ENCODE data around the gene LMBR1.
"Not testable (repeated sequence)": the region's sequence is repeated elsewhere in the genome, so short reads cannot be mapped to it uniquely, and the experiment has no call there.

The LMBR1 gene

DNA sequence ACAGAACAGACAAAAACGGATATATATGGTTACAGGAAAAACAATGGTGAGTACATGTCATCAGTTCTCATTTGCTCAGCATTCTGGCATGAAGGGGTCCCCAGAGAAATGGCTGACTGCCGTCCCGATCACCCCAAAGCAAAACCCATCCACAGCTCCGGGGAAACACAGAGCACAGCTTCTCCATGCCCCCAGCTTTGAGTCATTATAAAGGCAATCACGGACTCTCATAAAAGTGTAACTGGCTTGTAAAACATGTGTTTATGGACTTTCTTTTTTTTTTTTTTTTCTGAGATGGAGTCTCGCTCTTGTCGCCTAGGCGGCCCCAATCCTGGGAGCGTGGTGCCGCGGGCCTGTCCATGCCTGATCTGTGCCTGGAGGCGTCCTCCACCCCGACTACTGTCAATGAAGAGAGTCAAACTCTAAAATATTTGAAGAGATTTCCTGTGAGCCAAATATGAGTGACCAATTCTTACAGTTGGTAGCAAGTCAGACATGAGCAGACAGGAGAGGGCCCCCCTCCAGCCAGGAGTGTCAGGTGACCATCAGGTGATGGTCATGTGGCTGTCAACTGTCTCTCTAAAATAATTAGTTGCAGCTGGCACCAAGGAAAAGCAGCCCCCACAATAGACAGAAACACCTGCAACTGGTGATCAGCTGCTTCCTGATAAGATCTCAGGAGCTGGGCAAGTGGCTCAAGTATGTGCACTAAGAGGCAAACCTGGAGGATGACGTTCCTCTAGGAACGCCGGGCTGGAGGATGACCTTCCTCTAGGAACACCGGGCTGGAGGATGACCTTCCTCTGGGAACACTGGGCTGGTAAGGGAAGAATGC lies 34.8 kb upstream of the LMBR1 start:
- H3K36me3 ChIP-seq (ENCODE audit: control insufficient read depth, insufficient read depth, low read length) = no peaks in the 10 kb centered on the region
- no peak overlapping the region for H3K4me3 ChIP-seq (ENCODE audit: low read length)
- no CpG with 5 or more reads among the region's 17 CpGs for WGBS (ENCODE audit: insufficient coverage, insufficient read length)
- H3K4me1 ChIP-seq (ENCODE audit: control insufficient read depth, insufficient read depth, low read length) = no peaks in the 10 kb centered on the region
- no peak for DNase-seq (ENCODE audit: low read depth, low spot score)
- no peaks in the 10 kb centered on the region for H3K9me3 ChIP-seq (ENCODE audit: control insufficient read depth, insufficient read depth, low read length)
- H3K27me3 ChIP-seq (ENCODE audit: control insufficient read depth, insufficient read depth, low read length) = no peaks in the 10 kb centered on the region
- H3K27ac ChIP-seq (ENCODE audit: low read length) = no peak overlapping the region

DNA sequence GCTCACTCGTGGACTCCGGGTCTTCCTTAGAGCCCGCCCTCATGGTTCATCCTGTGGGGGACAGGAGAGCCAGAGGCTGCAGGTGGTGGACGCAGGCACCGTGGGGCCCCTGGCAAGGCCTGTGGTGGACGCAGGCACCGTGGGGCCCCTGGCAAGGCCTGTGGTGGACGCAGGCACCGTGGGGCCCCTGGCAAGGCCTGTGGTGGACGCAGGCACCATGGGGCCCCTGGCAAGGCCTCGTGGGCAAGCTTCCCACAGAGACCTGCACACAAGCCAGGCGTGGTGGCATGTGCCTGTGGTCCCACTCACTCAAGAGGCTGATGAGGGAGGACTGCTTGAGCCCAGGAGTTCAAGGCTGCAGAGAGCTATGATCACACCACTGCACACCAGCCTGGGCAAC lies 32.8 kb upstream of the LMBR1 start:
- not testable (repeated sequence) for H3K9me3 ChIP-seq (ENCODE audit: control insufficient read depth, insufficient read depth, low read length); H3K4me1 ChIP-seq (ENCODE audit: control insufficient read depth, insufficient read depth, low read length); DNase-seq (ENCODE audit: low read depth, low spot score); H3K27ac ChIP-seq (ENCODE audit: low read length); H3K27me3 ChIP-seq (ENCODE audit: control insufficient read depth, insufficient read depth, low read length); H3K4me3 ChIP-seq (ENCODE audit: low read length); H3K36me3 ChIP-seq (ENCODE audit: control insufficient read depth, insufficient read depth, low read length)
- no CpG with 5 or more reads among the region's 12 CpGs for WGBS (ENCODE audit: insufficient coverage, insufficient read length)

DNA sequence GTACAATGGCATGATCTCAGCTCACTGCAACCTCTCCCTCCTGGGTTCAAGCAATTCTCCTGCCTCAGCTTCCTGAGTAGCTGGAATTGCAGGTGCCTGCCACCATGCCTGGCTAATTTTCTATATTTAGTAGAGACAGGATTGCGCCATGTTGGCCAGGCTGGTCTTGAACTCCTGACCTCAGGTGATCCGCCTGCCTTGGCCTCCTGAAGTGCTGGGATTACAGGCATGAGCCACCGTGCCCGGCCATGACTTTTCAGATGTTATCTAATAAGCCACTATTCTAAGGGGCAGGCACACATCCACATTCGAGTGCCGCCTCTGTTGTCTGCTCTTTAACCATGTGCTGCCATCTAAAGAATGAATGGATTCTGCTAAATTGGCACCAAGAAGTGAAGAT lies 29.3 kb upstream of the LMBR1 start:
- H3K9me3 ChIP-seq (ENCODE audit: control insufficient read depth, insufficient read depth, low read length); H3K36me3 ChIP-seq (ENCODE audit: control insufficient read depth, insufficient read depth, low read length); H3K4me3 ChIP-seq (ENCODE audit: low read length); DNase-seq (ENCODE audit: low read depth, low spot score); H3K27me3 ChIP-seq (ENCODE audit: control insufficient read depth, insufficient read depth, low read length); H3K27ac ChIP-seq (ENCODE audit: low read length); H3K4me1 ChIP-seq (ENCODE audit: control insufficient read depth, insufficient read depth, low read length): not testable (repeated sequence)
- WGBS (ENCODE audit: insufficient coverage, insufficient read length) = no CpG with 5 or more reads among the region's 6 CpGs

DNA sequence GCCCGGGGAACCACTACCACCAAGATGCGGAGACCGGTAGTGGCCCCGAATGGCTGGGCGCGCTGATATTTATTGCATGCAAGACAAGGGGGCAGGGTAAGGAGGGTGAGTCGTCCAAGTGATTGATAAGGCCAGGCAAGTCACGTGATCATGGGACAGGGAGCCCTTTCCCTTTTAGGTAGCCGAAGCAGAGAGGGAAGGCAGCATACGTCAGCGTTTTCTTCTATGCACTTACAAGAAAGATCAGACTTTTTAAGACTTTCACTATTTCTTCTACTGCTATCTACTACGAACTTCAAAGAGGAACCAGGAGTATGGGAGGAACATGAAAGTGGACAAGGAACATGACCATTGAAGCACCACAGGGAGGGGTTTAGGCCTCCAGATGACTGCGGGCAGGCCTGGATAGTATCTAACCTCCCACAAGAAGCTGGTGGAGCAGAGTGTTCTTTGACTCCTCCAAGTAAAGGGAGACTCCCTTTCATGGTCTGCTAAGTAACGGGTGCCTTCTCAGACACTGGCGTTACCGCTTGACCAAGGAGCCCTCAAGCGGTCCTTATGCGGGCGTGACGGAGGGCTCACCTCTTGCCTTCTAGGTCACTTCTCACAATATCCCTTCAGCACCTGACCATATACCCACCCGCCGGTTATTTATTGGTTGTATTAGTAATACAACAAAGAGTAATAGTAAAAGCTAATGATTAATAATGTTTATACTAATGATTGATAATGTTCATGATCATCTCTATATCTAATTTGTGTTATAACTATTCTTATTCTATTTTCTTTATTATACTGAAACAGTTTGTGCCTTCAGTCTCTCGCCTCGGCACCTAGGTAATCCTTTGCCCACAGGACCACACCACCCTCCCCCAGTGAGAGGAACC lies 27.7 kb upstream of the LMBR1 start:
- not testable (repeated sequence) for H3K4me3 ChIP-seq (ENCODE audit: low read length); H3K27me3 ChIP-seq (ENCODE audit: control insufficient read depth, insufficient read depth, low read length); DNase-seq (ENCODE audit: low read depth, low spot score); H3K36me3 ChIP-seq (ENCODE audit: control insufficient read depth, insufficient read depth, low read length); H3K4me1 ChIP-seq (ENCODE audit: control insufficient read depth, insufficient read depth, low read length); H3K9me3 ChIP-seq (ENCODE audit: control insufficient read depth, insufficient read depth, low read length); H3K27ac ChIP-seq (ENCODE audit: low read length)
- no CpG with 5 or more reads among the region's 24 CpGs for WGBS (ENCODE audit: insufficient coverage, insufficient read length)

DNA sequence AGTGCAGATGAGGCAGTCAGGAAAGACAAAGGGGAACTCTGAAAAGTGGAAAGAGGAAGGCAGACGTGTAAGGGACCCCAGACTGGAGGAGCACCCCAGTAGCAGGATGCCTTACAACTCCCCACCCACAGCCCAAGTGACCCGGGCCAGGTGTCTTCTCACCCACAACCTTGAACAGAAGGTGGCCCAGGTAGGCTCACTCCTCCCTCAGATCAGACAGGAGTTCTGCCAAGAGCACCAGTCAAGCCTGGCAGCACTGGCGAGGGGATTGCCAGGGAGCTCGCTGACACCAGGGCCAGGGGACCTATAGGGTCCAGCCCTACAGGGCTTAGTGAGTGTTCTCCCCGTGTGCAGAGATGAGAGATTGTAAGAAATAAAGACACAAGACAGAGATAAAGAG lies 27.1 kb upstream of the LMBR1 start:
- WGBS (ENCODE audit: insufficient coverage, insufficient read length) = no CpG with 5 or more reads among the region's 5 CpGs
- H3K36me3 ChIP-seq (ENCODE audit: control insufficient read depth, insufficient read depth, low read length) = no peaks in the 10 kb centered on the region
- DNase-seq (ENCODE audit: low read depth, low spot score) = no peak
- H3K4me1 ChIP-seq (ENCODE audit: control insufficient read depth, insufficient read depth, low read length) = no peaks in the 10 kb centered on the region
- no peaks in the 10 kb centered on the region for H3K27me3 ChIP-seq (ENCODE audit: control insufficient read depth, insufficient read depth, low read length)
- H3K27ac ChIP-seq (ENCODE audit: low read length) = no peak overlapping the region
- H3K4me3 ChIP-seq (ENCODE audit: low read length) = no peak overlapping the region
- H3K9me3 ChIP-seq (ENCODE audit: control insufficient read depth, insufficient read depth, low read length) = no peaks in the 10 kb centered on the region

DNA sequence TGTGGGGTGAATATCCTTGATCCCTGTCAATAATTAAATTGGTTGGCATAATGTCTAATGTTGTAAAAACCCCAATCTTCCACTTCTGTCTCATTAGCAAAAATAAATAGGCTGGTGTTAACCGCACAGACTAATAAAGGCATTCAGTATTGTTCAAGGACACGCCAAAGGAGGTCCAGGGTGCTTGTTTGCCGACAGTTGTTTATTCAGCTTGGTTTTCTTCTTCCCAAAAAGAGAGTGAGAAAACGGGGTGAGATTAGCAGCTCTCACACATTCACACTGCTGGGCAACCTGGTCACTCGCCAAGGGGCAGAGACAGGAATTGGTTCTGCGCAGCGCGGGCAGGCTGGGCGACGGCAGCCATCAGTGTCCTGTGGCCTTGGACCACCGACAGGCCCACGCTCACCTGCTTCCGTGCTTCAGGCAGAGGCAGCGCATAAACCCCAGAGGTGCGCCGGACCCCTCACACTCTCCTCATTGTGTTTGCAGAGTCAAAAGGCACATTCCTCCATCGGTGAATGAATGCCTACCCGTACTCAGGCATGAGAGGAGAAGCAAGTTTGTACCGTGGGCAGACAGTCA lies 26.2 kb upstream of the LMBR1 start:
- H3K36me3 ChIP-seq (ENCODE audit: control insufficient read depth, insufficient read depth, low read length) = no peaks in the 10 kb centered on the region
- H3K4me3 ChIP-seq (ENCODE audit: low read length) = no peak overlapping the region
- no peaks in the 10 kb centered on the region for H3K4me1 ChIP-seq (ENCODE audit: control insufficient read depth, insufficient read depth, low read length)
- DNase-seq (ENCODE audit: low read depth, low spot score) = no peak
- H3K27ac ChIP-seq (ENCODE audit: low read length) = no peak overlapping the region
- WGBS (ENCODE audit: insufficient coverage, insufficient read length) = no CpG with 5 or more reads among the region's 19 CpGs
- H3K27me3 ChIP-seq (ENCODE audit: control insufficient read depth, insufficient read depth, low read length) = no peaks in the 10 kb centered on the region
- no peaks in the 10 kb centered on the region for H3K9me3 ChIP-seq (ENCODE audit: control insufficient read depth, insufficient read depth, low read length)

DNA sequence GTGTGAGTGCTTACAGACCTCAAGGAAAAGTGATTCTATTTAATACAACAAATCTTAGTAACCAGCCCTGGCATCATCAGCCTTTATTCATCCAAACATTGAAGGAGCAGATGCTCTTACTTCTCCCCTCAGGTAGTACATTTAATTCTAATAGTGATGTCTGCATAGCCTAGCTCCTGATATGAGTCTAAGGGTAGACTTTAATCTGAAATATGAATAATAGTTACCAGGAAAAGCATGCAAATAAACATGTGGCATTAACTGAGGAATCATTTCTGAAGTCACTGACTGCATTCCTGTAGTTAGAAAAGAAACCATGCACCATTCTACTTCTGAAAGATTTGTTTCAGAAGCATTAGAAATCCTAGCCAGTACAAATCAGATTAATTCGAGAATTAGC lies 25.7 kb upstream of the LMBR1 start:
- no peaks in the 10 kb centered on the region for H3K9me3 ChIP-seq (ENCODE audit: control insufficient read depth, insufficient read depth, low read length)
- DNase-seq (ENCODE audit: low read depth, low spot score) = no peak
- no peak overlapping the region for H3K27ac ChIP-seq (ENCODE audit: low read length)
- no peaks in the 10 kb centered on the region for H3K4me1 ChIP-seq (ENCODE audit: control insufficient read depth, insufficient read depth, low read length)
- H3K27me3 ChIP-seq (ENCODE audit: control insufficient read depth, insufficient read depth, low read length) = no peaks in the 10 kb centered on the region
- no peak overlapping the region for H3K4me3 ChIP-seq (ENCODE audit: low read length)
- no peaks in the 10 kb centered on the region for H3K36me3 ChIP-seq (ENCODE audit: control insufficient read depth, insufficient read depth, low read length)
- no CpG with 5 or more reads among the region's 1 CpG for whole genome bisulfite sequencing (ENCODE audit: insufficient coverage, insufficient read length)

DNA sequence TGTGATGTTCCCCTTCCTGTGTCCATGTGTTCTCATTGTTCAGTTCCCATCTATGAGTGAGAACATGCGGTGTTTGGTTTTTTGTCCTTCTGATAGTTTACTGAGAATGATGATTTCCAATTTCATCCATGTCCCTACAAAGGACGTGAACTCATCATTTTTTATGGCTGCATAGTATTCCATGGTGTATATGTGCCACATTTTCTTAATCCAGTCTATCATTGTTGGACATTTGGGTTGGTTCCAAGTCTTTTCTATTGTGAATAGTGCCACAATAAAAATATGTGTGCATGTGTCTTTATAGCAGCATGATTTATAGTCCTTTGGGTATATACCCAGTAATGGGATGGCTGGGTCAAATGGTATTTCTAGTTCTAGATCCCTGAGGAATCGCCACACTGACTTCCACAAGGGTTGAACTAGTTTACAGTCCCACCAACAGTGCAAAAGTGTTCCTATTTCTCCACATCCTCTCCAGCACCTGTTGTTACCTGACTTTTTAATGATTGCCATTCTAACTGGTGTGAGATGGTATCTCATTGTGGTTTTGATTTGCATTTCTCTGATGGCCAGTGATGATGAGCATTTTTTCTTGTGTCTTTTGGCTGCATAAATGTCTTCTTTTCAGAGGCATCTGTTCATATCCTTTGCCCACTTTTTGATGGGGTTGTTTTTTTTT lies 16.7 kb upstream of the LMBR1 start:
- H3K36me3 ChIP-seq (ENCODE audit: control insufficient read depth, insufficient read depth, low read length); H3K27me3 ChIP-seq (ENCODE audit: control insufficient read depth, insufficient read depth, low read length): not testable (repeated sequence)
- no CpG with 5 or more reads among the region's 3 CpGs for WGBS (ENCODE audit: insufficient coverage, insufficient read length)

DNA sequence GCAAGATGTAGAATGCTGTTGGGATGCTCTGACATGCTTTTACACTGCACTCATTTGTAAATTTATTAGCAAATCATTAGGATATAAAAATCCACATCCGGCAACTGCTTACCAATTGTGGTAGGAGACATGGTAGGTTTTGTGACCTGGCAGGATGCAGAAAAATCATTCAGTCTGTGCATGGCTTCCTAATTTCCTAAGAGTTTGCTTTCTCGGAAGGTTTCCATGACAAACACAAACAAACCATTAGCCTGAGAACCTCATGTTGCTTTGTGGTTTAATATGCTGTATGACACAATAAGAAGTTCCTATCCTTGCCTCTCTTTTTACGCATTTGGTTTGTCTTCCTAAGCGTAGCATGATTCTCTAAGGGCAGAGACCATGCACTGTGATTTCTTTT lies 14.7 kb upstream of the LMBR1 start:
- no peaks in the 10 kb centered on the region for H3K9me3 ChIP-seq (ENCODE audit: control insufficient read depth, insufficient read depth, low read length)
- no peaks in the 10 kb centered on the region for H3K36me3 ChIP-seq (ENCODE audit: control insufficient read depth, insufficient read depth, low read length)
- H3K27ac ChIP-seq (ENCODE audit: low read length) = no peak overlapping the region
- DNase-seq (ENCODE audit: low read depth, low spot score) = no peak
- H3K4me1 ChIP-seq (ENCODE audit: control insufficient read depth, insufficient read depth, low read length) = no peaks in the 10 kb centered on the region
- H3K27me3 ChIP-seq (ENCODE audit: control insufficient read depth, insufficient read depth, low read length) = no peaks in the 10 kb centered on the region
- no CpG with 5 or more reads among the region's 4 CpGs for WGBS (ENCODE audit: insufficient coverage, insufficient read length)
- H3K4me3 ChIP-seq (ENCODE audit: low read length) = no peak overlapping the region

More for the DNA sequence above, 16.7 kb upstream of the LMBR1 start:
- not testable (repeated sequence) for H3K4me3 ChIP-seq (ENCODE audit: low read length); H3K4me1 ChIP-seq (ENCODE audit: control insufficient read depth, insufficient read depth, low read length); H3K9me3 ChIP-seq (ENCODE audit: control insufficient read depth, insufficient read depth, low read length); DNase-seq (ENCODE audit: low read depth, low spot score); H3K27ac ChIP-seq (ENCODE audit: low read length)

DNA sequence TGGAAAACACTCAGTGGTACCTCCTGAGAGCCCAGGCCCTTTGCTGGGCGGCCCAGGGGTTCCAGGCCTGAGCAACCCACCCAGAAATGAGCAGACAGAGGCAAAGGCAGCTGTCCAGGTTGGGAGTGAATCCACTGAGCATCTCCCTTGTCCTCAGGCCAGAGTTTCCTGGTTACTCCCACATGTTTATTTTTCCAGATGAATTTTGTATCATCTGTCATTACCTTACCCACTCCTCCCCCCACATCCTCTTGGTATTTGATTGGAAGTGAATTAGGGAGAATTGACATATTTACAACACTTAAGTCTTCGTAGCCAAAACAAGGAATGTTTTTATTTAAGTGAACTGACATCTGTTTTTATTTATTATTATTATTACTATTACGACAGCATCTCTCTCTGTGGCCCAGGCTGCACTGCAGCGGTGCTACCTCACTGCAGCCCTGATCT lies 13.2 kb upstream of the LMBR1 start:
- Histone ChIP-seq H3K9me3 (ENCODE audit: control insufficient read depth, insufficient read depth, low read length) (no peaks in the 10 kb centered on the region), H3K4me1 (ENCODE audit: control insufficient read depth, insufficient read depth, low read length) (no peaks in the 10 kb centered on the region), H3K4me3 (ENCODE audit: low read length) (no peak overlapping the region), H3K27ac (ENCODE audit: low read length) (no peak overlapping the region), H3K36me3 (ENCODE audit: control insufficient read depth, insufficient read depth, low read length) (no peaks in the 10 kb centered on the region), H3K27me3 (ENCODE audit: control insufficient read depth, insufficient read depth, low read length) (no peaks in the 10 kb centered on the region)
- DNase-seq (ENCODE audit: low read depth, low spot score) = no peak
- no CpG with 5 or more reads among the region's 4 CpGs for WGBS (ENCODE audit: insufficient coverage, insufficient read length)

All from iPS DF 6.9 (cell line).